ENCODE results near the gene HNRNPH1. TPM values are rescaled to one million over a fixed set of nuclear protein-coding genes. Genes with fewer than 3 reads are reported as not detected.

The HNRNPH1 gene
- total RNA-seq, 1 experiment from 2014 or later = 723 TPM

DNA sequence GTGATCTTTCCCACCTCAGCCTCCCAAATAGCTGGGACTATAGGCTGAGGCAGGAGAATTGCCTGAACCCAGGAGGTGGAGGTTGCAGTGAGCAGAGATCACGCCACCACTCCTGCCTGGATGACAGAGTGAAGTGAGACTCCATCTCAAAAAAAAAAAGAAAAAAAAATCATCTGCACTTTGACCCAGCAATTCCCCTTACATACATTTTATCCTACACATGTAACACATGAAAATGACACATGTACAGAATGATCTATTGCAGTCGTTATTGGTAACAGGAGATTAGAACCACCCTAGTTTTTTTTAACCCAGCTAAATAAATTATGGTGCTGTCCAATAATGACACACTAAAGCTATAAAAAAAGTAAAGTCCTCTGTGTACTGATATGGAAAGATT is 58.9 kb downstream of the HNRNPH1 start:
- Histone ChIP-seq H3F3A (ENCODE audit: insufficient read depth, low read depth) (no peaks in the 10 kb centered on the region), H3K4me2 (no peak overlapping the region), H3K36me3 (ENCODE audit: low read depth) (peaks cover 33% of the 10 kb centered on the region), H4K20me1 (ENCODE audit: insufficient read depth) (no peaks in the 10 kb centered on the region; the same call in 1 of the 2 replicates), H3K4me3 (no peak overlapping the region), H3K9me3 (ENCODE audit: insufficient read depth, low read depth) (no peaks in the 10 kb centered on the region), H3K9me2 (ENCODE audit: insufficient read depth) (no peaks in the 10 kb centered on the region), H3K27me3 (ENCODE audit: insufficient read depth, low read depth) (no peaks in the 10 kb centered on the region), H3K27ac (no peak overlapping the region), H2AFZ (no peak overlapping the region), H3K4me1 (replicated peaks; ENCODE audit: insufficient read depth) (no peaks in the 10 kb centered on the region), H3K79me2 (ENCODE audit: low read depth) (peaks cover 12% of the 10 kb centered on the region)
- CTCF ChIA-PET = no interaction called here
- no peak for TF ChIP-seq EZH2 (IDR thresholded peaks at IDR 0.05; ENCODE audit: low read depth)
- TF ChIP-seq, protein P1, sequence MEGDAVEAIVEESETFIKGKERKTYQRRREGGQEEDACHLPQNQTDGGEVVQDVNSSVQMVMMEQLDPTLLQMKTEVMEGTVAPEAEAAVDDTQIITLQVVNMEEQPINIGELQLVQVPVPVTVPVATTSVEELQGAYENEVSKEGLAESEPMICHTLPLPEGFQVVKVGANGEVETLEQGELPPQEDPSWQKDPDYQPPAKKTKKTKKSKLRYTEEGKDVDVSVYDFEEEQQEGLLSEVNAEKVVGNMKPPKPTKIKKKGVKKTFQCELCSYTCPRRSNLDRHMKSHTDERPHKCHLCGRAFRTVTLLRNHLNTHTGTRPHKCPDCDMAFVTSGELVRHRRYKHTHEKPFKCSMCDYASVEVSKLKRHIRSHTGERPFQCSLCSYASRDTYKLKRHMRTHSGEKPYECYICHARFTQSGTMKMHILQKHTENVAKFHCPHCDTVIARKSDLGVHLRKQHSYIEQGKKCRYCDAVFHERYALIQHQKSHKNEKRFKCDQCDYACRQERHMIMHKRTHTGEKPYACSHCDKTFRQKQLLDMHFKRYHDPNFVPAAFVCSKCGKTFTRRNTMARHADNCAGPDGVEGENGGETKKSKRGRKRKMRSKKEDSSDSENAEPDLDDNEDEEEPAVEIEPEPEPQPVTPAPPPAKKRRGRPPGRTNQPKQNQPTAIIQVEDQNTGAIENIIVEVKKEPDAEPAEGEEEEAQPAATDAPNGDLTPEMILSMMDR (conservative IDR thresholded peaks at IDR 0.05) = no peak
- POLR2A ChIA-PET (ENCODE audit: unreplicated experiment) = interaction anchor here (0.5 kb wide), 1 partner anchor 59 kb away, joined by 5 read pairs; the partner anchor contains the start of gene HNRNPH1
- BruUV-seq (replicated peaks) = no TSS peak
- DNase-seq = no peak
- intact Hi-C loops (cut with micrococcal nuclease; ENCODE audit: unreplicated experiment) = no loop called here

Other genes with a start within 250 kb of the HNRNPH1 start
- gene RUFY1, start 73.1 kb downstream of the HNRNPH1 start, total RNA-seq (2021) = 63.9 and 72.2 TPM in 2 replicates
- gene CBY3, start 57.4 kb upstream of the HNRNPH1 start, total RNA-seq (2021) = not detected in 2 replicates
- 712 and 792 TPM in 2 replicates for gene CANX, start 75.3 kb upstream of the HNRNPH1 start, total RNA-seq (2021)
- 25.7 and 34.0 TPM in 2 replicates for gene MAML1, start 109.2 kb upstream of the HNRNPH1 start, total RNA-seq (2021)
- 9.7 and 14.4 TPM in 2 replicates for gene LTC4S, start 170.3 kb upstream of the HNRNPH1 start, total RNA-seq (2021)
- gene MGAT4B, start 183.2 kb upstream of the HNRNPH1 start, total RNA-seq (2021) = 337 and 413 TPM in 2 replicates
- 715 and 961 TPM in 2 replicates for gene SQSTM1, start 197.2 kb upstream of the HNRNPH1 start, total RNA-seq (2021)
- gene MRNIP, start 235.1 kb upstream of the HNRNPH1 start, total RNA-seq (2021) = 39.9 and 54.0 TPM in 2 replicates